ENCODE data around the gene MBD3L2. TPM values are rescaled to one million over a fixed set of nuclear protein-coding genes. Genes with fewer than 3 reads are reported as not detected.

The MBD3L2 gene
- polyA plus RNA-seq, 3 donors = not detected

GRCh38 chr19:7004313-7004931, 44.7 kb upstream of the MBD3L2 start:
- Histone ChIP-seq H3K4me3 (replicated peaks in 1 of 3; ENCODE audit: low read depth in 2 of 3, low read length in 3 of 3) (no peak overlapping the region), H3K9ac (ENCODE audit: insufficient read depth, low read length, poor library complexity, severe bottlenecking) (no peak overlapping the region), H3K27ac (ENCODE audit: low read depth in 1 of 2, low read length in 2 of 2) (no peak overlapping the region), H3K79me2 (ENCODE audit: insufficient read depth, low read length) (no peaks in the 10 kb centered on the region), H4K20me1 (ENCODE audit: insufficient read depth, low read length) (no peaks in the 10 kb centered on the region), H2AFZ (ENCODE audit: insufficient read depth, low read depth, low read length, poor library complexity, severe bottlenecking) (no peak overlapping the region), H3K4me1 (ENCODE audit: control insufficient read depth in 1 of 2, insufficient read depth in 2 of 2, low read length in 2 of 2) (peaks cover 25 to 32% of the 10 kb centered on the region in 2 donors), H3K4me2 (replicated peaks; ENCODE audit: extremely low read depth, low read length, poor library complexity, severe bottlenecking) (no peak overlapping the region), H3K27me3 (ENCODE audit: control insufficient read depth in 2 of 2, insufficient read depth in 2 of 2, low read length in 2 of 2) (no peaks in the 10 kb centered on the region), H3K36me3 (replicated peaks in 1 of 2; ENCODE audit: control insufficient read depth in 1 of 2, insufficient read depth in 2 of 2, low read length in 2 of 2) (no peaks in the 10 kb centered on the region), H3K9me3 (replicated peaks in 1 of 2; ENCODE audit: control insufficient read depth in 1 of 2, insufficient read depth in 1 of 2, low read length in 2 of 2) (no peaks in the 10 kb centered on the region)
- TF ChIP-seq CTCF (IDR thresholded peaks at IDR 0.05) = no peak
- Mint-ChIP-seq H3K9me3 (peaks cover 0 to 6% (median 3%) of the 10 kb centered on the region in 7 donors), H3K27ac (no peak overlapping the region), H3K27me3 (ENCODE audit: low read depth in 3 of 3) (peaks cover 0 to 5% (median 4%) of the 10 kb centered on the region in 3 donors), H3K36me3 (no peaks in the 10 kb centered on the region), H3K4me1 (peaks cover 30% of the 10 kb centered on the region), H3K4me3 (no peak overlapping the region)
- intact Hi-C loops (cut with micrococcal nuclease) = no loop called here
- peak; percentile 29 to 41 (median 39) for DNase-seq
- WGBS (ENCODE audit: insufficient coverage) = 97% methylated on average over 8 of the region's 18 CpGs

GRCh38 chr19:7006135-7006704, 42.9 kb upstream of the MBD3L2 start:
- intact Hi-C loops (cut with micrococcal nuclease) = no loop called here
- Histone ChIP-seq H3K27ac (ENCODE audit: low read depth in 1 of 2, low read length in 2 of 2) (no peak overlapping the region), H3K4me3 (replicated peaks in 1 of 3; ENCODE audit: low read depth in 2 of 3, low read length in 3 of 3) (no peak overlapping the region), H3K79me2 (ENCODE audit: insufficient read depth, low read length) (no peaks in the 10 kb centered on the region), H3K36me3 (replicated peaks in 1 of 2; ENCODE audit: control insufficient read depth in 1 of 2, insufficient read depth in 2 of 2, low read length in 2 of 2) (no peaks in the 10 kb centered on the region), H3K9ac (ENCODE audit: insufficient read depth, low read length, poor library complexity, severe bottlenecking) (no peak overlapping the region), H3K4me2 (replicated peaks; ENCODE audit: extremely low read depth, low read length, poor library complexity, severe bottlenecking) (no peak overlapping the region), H3K4me1 (ENCODE audit: control insufficient read depth in 1 of 2, insufficient read depth in 2 of 2, low read length in 2 of 2) (peaks cover 7 to 17% of the 10 kb centered on the region in 2 donors), H3K27me3 (ENCODE audit: control insufficient read depth in 2 of 2, insufficient read depth in 2 of 2, low read length in 2 of 2) (no peaks in the 10 kb centered on the region), H3K9me3 (replicated peaks in 1 of 2; ENCODE audit: control insufficient read depth in 1 of 2, insufficient read depth in 1 of 2, low read length in 2 of 2) (no peaks in the 10 kb centered on the region), H4K20me1 (ENCODE audit: insufficient read depth, low read length) (no peaks in the 10 kb centered on the region), H2AFZ (ENCODE audit: insufficient read depth, low read depth, low read length, poor library complexity, severe bottlenecking) (no peak overlapping the region)
- Mint-ChIP-seq H3K36me3 (no peaks in the 10 kb centered on the region), H3K9me3 (peaks cover 0 to 8% (median 3%) of the 10 kb centered on the region in 7 donors), H3K4me1 (peaks cover 16% of the 10 kb centered on the region), H3K27me3 (ENCODE audit: low read depth in 3 of 3) (peaks cover 0 to 6% (median 5%) of the 10 kb centered on the region in 3 donors), H3K27ac (no peak overlapping the region), H3K4me3 (no peak overlapping the region)
- WGBS (ENCODE audit: insufficient coverage) = 99% methylated on average over 9 of the region's 11 CpGs
- no peak for DNase-seq
- TF ChIP-seq CTCF (IDR thresholded peaks at IDR 0.05) = no peak
